Mesothelial cell of epicardium (in vitro differentiated cells): ENCODE data around the gene DDHD1. TPM values are rescaled to one million over a fixed set of nuclear protein-coding genes. Genes with fewer than 3 reads are reported as not detected.
A peak's percentile ranks its signal among the peaks of the same experiment; 100 is the strongest.
"Not testable (repeated sequence)": the region's sequence is repeated elsewhere in the genome, so short reads cannot be mapped to it uniquely, and the experiment has no call there.

Experiments used
- DNase-seq, 2 experiments: peaks; one replicate each; pipeline ENCODE4 v3.0.0; 2021; ENCODE audit warnings: low spot score in 2 of 2; ENCODE audit not compliant: unreplicated experiment in 2 of 2
- H3K27ac Mint-ChIP-seq: 2 replicates; pipeline ENCODE4 v1.8.0; 2021; ENCODE audit warnings: mixed read lengths
- H3K27me3 Mint-ChIP-seq: 2 replicates; pipeline ENCODE4 v1.8.0; 2021; ENCODE audit warnings: low read depth, mixed read lengths
- H3K36me3 Mint-ChIP-seq: 2 replicates; pipeline ENCODE4 v1.8.0; 2021; ENCODE audit warnings: mixed read lengths
- H3K4me1 Mint-ChIP-seq: 2 replicates; pipeline ENCODE4 v1.8.0; 2021; ENCODE audit warnings: mixed read lengths
- H3K4me3 Mint-ChIP-seq: 2 replicates; pipeline ENCODE4 v1.8.0; 2021; ENCODE audit warnings: mild to moderate bottlenecking, moderate library complexity, mixed read lengths
- H3K9me3 Mint-ChIP-seq: 2 replicates; pipeline ENCODE4 v1.8.0; 2021; ENCODE audit warnings: mixed read lengths
- total RNA-seq: library from RNA; stranded (reverse); gene quantifications from 3 replicates; pipeline ENCODE4 v1.2.1, GENCODE V29; 2021
- TF ChIP-seq, protein P1 (sequence below): fragments of 200-600 bp; sonication (generic); IDR thresholded peaks from one replicate; pipeline ENCODE4 v1.5.0; 2021; ENCODE audit warnings: antibody characterized with exemption; ENCODE audit not compliant: unreplicated experiment

Gene DDHD1
- total RNA-seq, 1 donor from 2014 or later = 24.3 TPM

GRCh38 chr14:53124786-53125185 is 28.3 kb downstream of the DDHD1 start:
- Mint-ChIP-seq H3K4me1 (peaks cover 4% of the 10 kb centered on the region), H3K9me3 (peaks cover 20% of the 10 kb centered on the region), H3K36me3 (peaks cover 15% of the 10 kb centered on the region), H3K4me3 (no peak overlapping the region), H3K27ac (peak overlapping the region; percentile 13), H3K27me3 (no peaks in the 10 kb centered on the region)
- no peak for DNase-seq
- TF ChIP-seq, protein P1, sequence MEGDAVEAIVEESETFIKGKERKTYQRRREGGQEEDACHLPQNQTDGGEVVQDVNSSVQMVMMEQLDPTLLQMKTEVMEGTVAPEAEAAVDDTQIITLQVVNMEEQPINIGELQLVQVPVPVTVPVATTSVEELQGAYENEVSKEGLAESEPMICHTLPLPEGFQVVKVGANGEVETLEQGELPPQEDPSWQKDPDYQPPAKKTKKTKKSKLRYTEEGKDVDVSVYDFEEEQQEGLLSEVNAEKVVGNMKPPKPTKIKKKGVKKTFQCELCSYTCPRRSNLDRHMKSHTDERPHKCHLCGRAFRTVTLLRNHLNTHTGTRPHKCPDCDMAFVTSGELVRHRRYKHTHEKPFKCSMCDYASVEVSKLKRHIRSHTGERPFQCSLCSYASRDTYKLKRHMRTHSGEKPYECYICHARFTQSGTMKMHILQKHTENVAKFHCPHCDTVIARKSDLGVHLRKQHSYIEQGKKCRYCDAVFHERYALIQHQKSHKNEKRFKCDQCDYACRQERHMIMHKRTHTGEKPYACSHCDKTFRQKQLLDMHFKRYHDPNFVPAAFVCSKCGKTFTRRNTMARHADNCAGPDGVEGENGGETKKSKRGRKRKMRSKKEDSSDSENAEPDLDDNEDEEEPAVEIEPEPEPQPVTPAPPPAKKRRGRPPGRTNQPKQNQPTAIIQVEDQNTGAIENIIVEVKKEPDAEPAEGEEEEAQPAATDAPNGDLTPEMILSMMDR = no peak

DNA sequence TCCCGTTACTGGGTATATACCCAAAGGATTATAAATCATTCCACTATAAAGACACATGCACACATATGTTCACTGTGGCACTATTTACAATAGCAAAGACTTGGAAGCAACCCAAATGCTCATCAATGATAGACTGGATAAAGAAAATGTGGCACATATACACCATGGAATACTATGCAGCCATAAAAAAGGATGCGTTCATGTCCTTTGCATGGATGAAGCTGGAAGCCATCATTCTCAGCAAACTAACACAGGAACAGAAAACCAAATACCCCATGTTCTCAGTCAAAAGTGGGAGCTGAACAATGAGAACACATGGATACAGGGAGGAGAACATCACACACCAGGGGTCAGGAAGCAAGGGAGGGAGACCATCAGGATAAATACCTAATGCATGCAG is 31.7 kb downstream of the DDHD1 start:
- not testable (repeated sequence) for H3K4me3 Mint-ChIP-seq, DNase-seq, H3K4me1 Mint-ChIP-seq, H3K27ac Mint-ChIP-seq, H3K27me3 Mint-ChIP-seq
- Mint-ChIP-seq H3K36me3 (peaks cover 21% of the 10 kb centered on the region), H3K9me3 (peaks cover 40% of the 10 kb centered on the region)

DNA sequence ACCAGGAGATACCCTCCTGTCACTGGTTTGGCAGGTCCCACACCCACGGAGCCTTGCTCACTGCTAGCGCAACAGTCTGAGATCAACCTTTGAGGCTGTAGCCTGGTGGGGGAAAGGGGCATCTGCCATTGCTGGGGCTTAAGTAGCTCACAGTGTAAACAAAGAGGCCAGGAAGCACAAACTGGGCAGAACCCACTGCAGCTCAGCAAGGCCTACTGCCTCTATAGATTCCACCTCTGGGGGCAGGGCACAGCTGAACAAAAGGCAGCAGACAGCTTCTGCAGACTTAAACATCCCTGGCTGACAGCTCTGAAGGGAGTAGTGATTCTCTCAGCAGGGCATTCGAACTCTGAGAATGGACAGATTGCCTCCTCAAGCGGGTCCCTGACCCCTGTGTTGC is 35.6 kb downstream of the DDHD1 start:
- peaks cover 29% of the 10 kb centered on the region for H3K36me3 Mint-ChIP-seq
- H3K27ac Mint-ChIP-seq, DNase-seq, H3K27me3 Mint-ChIP-seq, H3K4me1 Mint-ChIP-seq, H3K4me3 Mint-ChIP-seq: not testable (repeated sequence)
- H3K9me3 Mint-ChIP-seq = peaks cover 54% of the 10 kb centered on the region

DNA sequence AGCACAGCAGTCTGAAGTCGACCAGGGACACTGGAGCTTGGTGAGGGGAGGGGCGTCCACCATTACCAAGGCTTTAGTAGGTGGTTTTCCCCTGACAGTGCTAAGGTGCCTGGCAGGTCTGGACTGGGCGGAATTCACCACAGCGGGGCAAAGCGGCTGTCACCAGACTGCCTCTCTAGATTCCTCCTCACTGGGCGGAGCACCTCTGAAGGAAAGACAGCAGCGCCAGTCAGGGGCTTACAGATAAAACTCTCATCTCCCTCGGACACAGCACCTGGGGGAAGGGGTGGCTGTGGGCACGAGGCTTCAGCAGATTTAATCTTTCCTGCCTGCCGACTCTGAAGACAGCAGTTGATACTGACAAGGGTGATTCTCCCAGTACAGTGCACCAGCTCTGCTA is 39.1 kb downstream of the DDHD1 start:
- DNase-seq = no peak
- no peak overlapping the region for H3K4me3 Mint-ChIP-seq
- TF ChIP-seq, protein P1 = no peak

DNA sequence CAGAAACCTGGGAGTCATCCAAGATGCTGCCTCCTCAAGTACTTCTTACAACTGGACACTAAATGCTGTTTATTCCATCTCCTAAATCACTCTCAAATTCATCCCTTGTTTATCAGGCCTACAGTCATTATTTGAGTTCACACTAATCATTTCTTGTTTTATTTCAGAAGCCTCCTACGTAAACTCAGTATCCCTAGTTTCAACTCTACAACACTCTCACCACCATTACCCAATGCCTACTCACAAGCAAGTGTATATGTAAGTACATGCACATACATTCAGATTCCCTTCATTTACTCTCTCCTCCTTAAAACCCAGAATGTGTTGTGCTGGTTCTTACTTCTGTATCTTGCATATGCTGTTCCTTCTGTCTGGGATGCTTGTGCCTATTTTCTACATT is 43.0 kb downstream of the DDHD1 start:
- Mint-ChIP-seq H3K4me3 (no peak overlapping the region), H3K27ac (no peak overlapping the region), H3K9me3 (peaks cover 18% of the 10 kb centered on the region), H3K36me3 (peaks cover 10% of the 10 kb centered on the region), H3K27me3 (no peaks in the 10 kb centered on the region), H3K4me1 (no peaks in the 10 kb centered on the region)
- TF ChIP-seq, protein P1 = no peak
- DNase-seq = no peak

More for the DNA sequence above, 39.1 kb downstream of the DDHD1 start:
- Mint-ChIP-seq H3K36me3 (peaks cover 14% of the 10 kb centered on the region), H3K4me1 (no peaks in the 10 kb centered on the region), H3K9me3 (peaks cover 27% of the 10 kb centered on the region), H3K27ac (no peak overlapping the region), H3K27me3 (no peaks in the 10 kb centered on the region)

DNA sequence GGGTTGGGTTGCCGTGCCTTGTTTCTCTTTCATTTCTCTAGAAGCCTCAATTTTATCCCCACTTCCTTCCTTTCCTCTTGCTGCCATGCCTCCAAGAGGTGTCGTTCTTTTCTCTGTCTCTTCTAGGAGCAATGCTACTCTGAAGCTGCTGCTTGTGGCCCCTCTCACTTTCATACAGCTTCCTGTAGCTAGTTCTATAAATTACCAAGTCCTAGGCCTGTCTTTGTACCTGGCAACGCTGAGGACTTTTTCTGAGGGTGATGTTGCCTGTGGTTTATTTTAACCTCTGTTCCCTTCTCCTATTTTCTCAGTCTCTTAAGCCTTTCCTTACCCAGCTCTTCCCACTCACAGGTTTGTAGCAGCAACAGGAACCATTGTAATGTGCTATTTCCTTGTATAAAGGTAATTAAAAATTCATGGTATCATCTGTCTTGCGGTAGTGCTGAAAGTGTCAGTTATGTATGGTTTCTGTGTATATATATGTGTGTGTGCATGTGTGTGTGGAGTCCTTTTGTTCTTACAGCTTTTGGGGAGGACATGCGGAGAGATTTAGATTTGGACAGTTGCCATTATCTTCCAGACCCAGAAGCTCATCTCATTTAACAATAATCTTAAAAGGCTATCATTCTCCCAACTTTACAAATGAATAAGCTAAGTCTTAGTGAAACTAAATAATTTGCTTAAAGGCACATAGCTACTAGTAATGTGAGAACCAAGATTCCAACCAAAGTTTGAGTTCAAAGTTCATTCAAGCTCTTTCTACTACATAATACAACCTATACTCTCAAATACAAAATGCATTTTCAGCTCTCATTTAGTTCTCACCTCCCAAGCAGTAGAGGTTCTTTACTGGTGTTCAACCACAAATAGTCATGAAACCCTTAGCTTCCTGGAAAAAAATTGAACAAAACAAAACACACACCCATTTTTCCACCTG is 43.8 kb downstream of the DDHD1 start:
- DNase-seq = no peak
- Mint-ChIP-seq H3K4me3 (no peak overlapping the region), H3K27me3 (no peaks in the 10 kb centered on the region), H3K4me1 (no peaks in the 10 kb centered on the region), H3K36me3 (peaks cover 9% of the 10 kb centered on the region), H3K9me3 (peaks cover 15% of the 10 kb centered on the region), H3K27ac (no peak overlapping the region)
- TF ChIP-seq, protein P1 = no peak
